Neuronal stem cell (in vitro differentiated cells): ENCODE measurements around the gene TBC1D10B.

Experiments used
- DNase-seq: peaks from one replicate; pipeline ENCODE4 v3.0.0-alpha.2; 2013; ENCODE audit warnings: low spot score
- H2AFZ ChIP-seq: one replicate; pipeline ENCODE4 v1.6.1; 2013; ENCODE audit warnings: mild to moderate bottlenecking, low read length, inconsistent platforms
- H2AK5ac ChIP-seq: 2 replicates; pipeline ENCODE4 v1.6.1; 2013; ENCODE audit warnings: low read depth, mild to moderate bottlenecking, inconsistent platforms, low read length, moderate library complexity, mixed read lengths
- H2BK120ac ChIP-seq: 2 replicates; pipeline ENCODE4 v1.6.1; 2013; ENCODE audit warnings: low read depth, mild to moderate bottlenecking, inconsistent platforms, low read length, moderate library complexity, mixed read lengths
- H2BK12ac ChIP-seq: one replicate; pipeline ENCODE4 v1.6.1; 2013; ENCODE audit warnings: low read length, inconsistent platforms
- H2BK15ac ChIP-seq: 2 replicates; pipeline ENCODE4 v1.6.1; 2013; ENCODE audit warnings: mild to moderate bottlenecking, low read length, inconsistent platforms, mixed read lengths
- H2BK5ac ChIP-seq: one replicate; pipeline ENCODE4 v1.6.1; 2013; ENCODE audit warnings: inconsistent platforms, mild to moderate bottlenecking, low read length, moderate library complexity
- H3K14ac ChIP-seq: one replicate; pipeline ENCODE4 v1.6.1; 2013; ENCODE audit warnings: low read length, inconsistent platforms
- H3K18ac ChIP-seq: 2 replicates; pipeline ENCODE4 v1.6.1; 2013; ENCODE audit warnings: low read length, inconsistent platforms
- H3K23ac ChIP-seq: 2 replicates; pipeline ENCODE4 v1.6.1; 2013; ENCODE audit warnings: low read depth, mild to moderate bottlenecking, mixed read lengths, low read length, inconsistent platforms; ENCODE audit not compliant: poor library complexity
- H3K27ac ChIP-seq: replicated peaks from 3 replicates; pipeline ENCODE4 v1.5.1; 2013; ENCODE audit warnings: low read length, inconsistent platforms
- H3K27me3 ChIP-seq, 3 experiments: 2 replicates each; pipeline ENCODE4 v1.6.1; 2013; ENCODE audit warnings: low read length in 3 of 3, mild to moderate bottlenecking in 2 of 3, inconsistent platforms in 1 of 3, low read depth in 1 of 3, mixed read lengths in 1 of 3, moderate library complexity in 1 of 3; ENCODE audit not compliant: control insufficient read depth in 3 of 3, insufficient read depth in 3 of 3
- H3K36me3 ChIP-seq, 2 donors: replicated peaks in 1 of 2; 2 replicates each; pipeline ENCODE4 v1.6.1; 2013; ENCODE audit warnings: low read length in 2 of 2; ENCODE audit not compliant: control insufficient read depth in 2 of 2, insufficient read depth in 2 of 2
- H3K4ac ChIP-seq: 2 replicates; pipeline ENCODE4 v1.6.1; 2013; ENCODE audit warnings: inconsistent platforms, mild to moderate bottlenecking, low read length, moderate library complexity
- H3K4me1 ChIP-seq, 2 donors: 1 replicate in 1 of 2; 2 replicates in 1 of 2; pipeline ENCODE4 v1.6.1; 2013; ENCODE audit warnings: low read length in 2 of 2, low read depth in 1 of 2; ENCODE audit not compliant: control insufficient read depth in 2 of 2, insufficient read depth in 1 of 2
- H3K4me2 ChIP-seq: one replicate; pipeline ENCODE4 v1.6.1; 2013; ENCODE audit warnings: mild to moderate bottlenecking, low read length, inconsistent platforms; ENCODE audit not compliant: insufficient read depth, poor library complexity, severe bottlenecking
- H3K4me3 ChIP-seq, 2 donors: 2 replicates each; pipeline ENCODE4 v1.5.1; 2013; ENCODE audit warnings: low read length in 2 of 2, mild to moderate bottlenecking in 2 of 2, inconsistent platforms in 1 of 2, moderate library complexity in 1 of 2
- H3K79me1 ChIP-seq: one replicate; pipeline ENCODE4 v1.6.1; 2013; ENCODE audit warnings: low read depth, mild to moderate bottlenecking, inconsistent platforms, low read length, moderate library complexity
- H3K9ac ChIP-seq: one replicate; pipeline ENCODE4 v1.6.1; 2013; ENCODE audit warnings: mild to moderate bottlenecking, low read depth, low read length, inconsistent platforms; ENCODE audit not compliant: poor library complexity
- H3K9me3 ChIP-seq, 2 donors: replicated peaks in 1 of 2; 2 replicates each; pipeline versions ENCODE3 to v1.6.1; 2013; ENCODE audit warnings: low read length in 2 of 2, mild to moderate bottlenecking in 2 of 2, inconsistent platforms in 1 of 2, low read depth in 1 of 2, mixed read lengths in 1 of 2, moderate library complexity in 1 of 2; ENCODE audit not compliant: control insufficient read depth in 2 of 2, insufficient read depth in 1 of 2
- H4K8ac ChIP-seq: one replicate; pipeline ENCODE4 v1.6.1; 2013; ENCODE audit warnings: low read depth, mild to moderate bottlenecking, inconsistent platforms, low read length, moderate library complexity
- H4K91ac ChIP-seq: one replicate; pipeline ENCODE4 v1.6.1; 2013; ENCODE audit warnings: low read length, low read depth, mild to moderate bottlenecking, inconsistent platforms; ENCODE audit not compliant: poor library complexity
- WGBS, 2 donors: extraction: QIAGEN DNeasy Blood & Tissue Kit; methylation state at CpG; one replicate each; pipeline ENCODE4 v1.1.7; 2013; ENCODE audit warnings: missing lambda C conversion rate in 2 of 2, mixed read lengths in 1 of 2; ENCODE audit not compliant: insufficient read length in 2 of 2, insufficient replicate concordance in 1 of 2; ENCODE audit errors: extremely low coverage in 2 of 2; 5-methylcytosine and 5-hydroxymethylcytosine counted together

The TBC1D10B gene

GRCh38 chr16:30383521-30383920 lies 13.2 kb upstream of the TBC1D10B start:
- Histone ChIP-seq H2BK15ac (no peak overlapping the region), H4K91ac (no peak overlapping the region), H3K9me3 (no peaks in the 10 kb centered on the region), H3K27ac (no peak overlapping the region), H3K36me3 (peaks cover 0 to 11% of the 10 kb centered on the region in 2 donors), H2AK5ac (no peak overlapping the region), H2BK5ac (no peak overlapping the region), H2BK120ac (no peak overlapping the region), H4K8ac (no peak overlapping the region), H3K9ac (no peak overlapping the region), H2BK12ac (no peak overlapping the region), H3K79me1 (peaks cover 4% of the 10 kb centered on the region), H3K4ac (no peak overlapping the region), H3K4me3 (no peak overlapping the region), H3K4me2 (no peak overlapping the region), H3K18ac (no peak overlapping the region), H3K14ac (no peak overlapping the region), H3K23ac (no peak overlapping the region), H3K27me3 (no peaks in the 10 kb centered on the region), H2AFZ (no peak overlapping the region), H3K4me1 (peaks cover 15 to 16% of the 10 kb centered on the region in 2 donors)
- WGBS, 2 donors, result no CpG with 5 or more reads among the region's 2 CpGs
- no peak for DNase-seq

GRCh38 chr16:30382111-30382881 lies 12.0 kb upstream of the TBC1D10B start, which contains the start of gene SEPTIN1:
TSS of gene SEPTIN1 (minus strand) at chr16:30382561. CDS start at chr16:30382542, 19 bp downstream.
- peaks cover 17 to 20% of the 10 kb centered on the region in 2 donors for H3K4me1 ChIP-seq
- H3K27ac ChIP-seq, result no peak within 1 kb of the TSS
- peak within 1 kb of the TSS; percentile 31 for H3K14ac ChIP-seq
- no peak within 1 kb of the TSS for H4K91ac ChIP-seq
- H3K4ac ChIP-seq, result no peak within 1 kb of the TSS
- no peak within 1 kb of the TSS for H3K9ac ChIP-seq
- H3K9me3 ChIP-seq, result no peaks in the 10 kb centered on the region
- H2BK5ac ChIP-seq, result peak within 1 kb of the TSS; percentile 59
- peaks cover 5% of the 10 kb centered on the region for H3K79me1 ChIP-seq
- no peak within 1 kb of the TSS for H3K4me3 ChIP-seq
- no peak for DNase-seq
- H3K27me3 ChIP-seq, result no peaks in the 10 kb centered on the region
- H4K8ac ChIP-seq, result no peak within 1 kb of the TSS
- no CpG with 5 or more reads among the region's 12 CpGs for WGBS, 2 donors
- peaks cover 0 to 11% of the 10 kb centered on the region in 2 donors for H3K36me3 ChIP-seq
- no peak within 1 kb of the TSS for H2BK120ac ChIP-seq
- H3K23ac ChIP-seq, result no peak within 1 kb of the TSS
- H2BK15ac ChIP-seq, result no peak within 1 kb of the TSS
- no peak within 1 kb of the TSS for H3K18ac ChIP-seq
- H3K4me2 ChIP-seq, result no peak within 1 kb of the TSS
- H2AFZ ChIP-seq, result no peak within 1 kb of the TSS
- peak within 1 kb of the TSS; percentile 3 for H2BK12ac ChIP-seq
- peak within 1 kb of the TSS; percentile 71 for H2AK5ac ChIP-seq

GRCh38 chr16:30381291-30382041 lies 11.2 kb upstream of the TBC1D10B start:
- H2BK120ac ChIP-seq, result no peak overlapping the region
- H3K9me3 ChIP-seq, result no peaks in the 10 kb centered on the region
- H4K91ac ChIP-seq, result no peak overlapping the region
- no peak for DNase-seq
- peaks cover 0 to 11% of the 10 kb centered on the region in 2 donors for H3K36me3 ChIP-seq
- H2AFZ ChIP-seq, result no peak overlapping the region
- no peak overlapping the region for H3K23ac ChIP-seq
- peaks cover 5% of the 10 kb centered on the region for H3K79me1 ChIP-seq
- H3K4me3 ChIP-seq, result no peak overlapping the region
- WGBS, 2 donors, result no CpG with 5 or more reads among the region's 13 CpGs
- H3K4me2 ChIP-seq, result no peak overlapping the region
- no peak overlapping the region for H3K18ac ChIP-seq
- H3K27me3 ChIP-seq, result no peaks in the 10 kb centered on the region
- peak overlapping the region; percentile 22 for H3K27ac ChIP-seq
- H4K8ac ChIP-seq, result no peak overlapping the region
- H3K4me1 ChIP-seq, result peaks cover 21 to 24% of the 10 kb centered on the region in 2 donors
- peak overlapping the region; percentile 3 for H2BK12ac ChIP-seq
- H2BK15ac ChIP-seq, result peak overlapping the region; percentile 33
- H3K4ac ChIP-seq, result no peak overlapping the region
- peak overlapping the region; percentile 71 for H2AK5ac ChIP-seq
- no peak overlapping the region for H3K9ac ChIP-seq
- no peak overlapping the region for H3K14ac ChIP-seq
- H2BK5ac ChIP-seq, result peak overlapping the region; percentile 59

GRCh38 chr16:30380803-30381208 lies 10.5 kb upstream of the TBC1D10B start:
- whole genome bisulfite sequencing, 2 donors, result no CpG with 5 or more reads among the region's 6 CpGs

More at GRCh38 chr16:30380803-30381208, 10.5 kb upstream of the TBC1D10B start:
- Histone ChIP-seq H4K91ac (no peak overlapping the region), H3K4ac (no peak overlapping the region), H2BK15ac (no peak overlapping the region), H3K27me3 (no peaks in the 10 kb centered on the region), H4K8ac (peak overlapping the region; percentile 4), H3K18ac (no peak overlapping the region), H3K79me1 (peaks cover 5% of the 10 kb centered on the region), H2AK5ac (peak overlapping the region; percentile 71), H3K9ac (no peak overlapping the region), H3K27ac (peak overlapping the region; percentile 22), H2BK5ac (peak overlapping the region; percentile 59), H2AFZ (no peak overlapping the region), H3K23ac (no peak overlapping the region), H3K36me3 (peaks cover 0 to 11% of the 10 kb centered on the region in 2 donors), H3K4me3 (no peak overlapping the region), H3K9me3 (no peaks in the 10 kb centered on the region), H3K14ac (no peak overlapping the region), H3K4me2 (no peak overlapping the region), H2BK12ac (no peak overlapping the region), H2BK120ac (no peak overlapping the region), H3K4me1 (peaks cover 24 to 26% of the 10 kb centered on the region in 2 donors)
- DNase-seq, result no peak
